GM21381 (cell line): ENCODE measurements around the gene DNM2.
"Not testable (repeated sequence)": the region's sequence is repeated elsewhere in the genome, so short reads cannot be mapped to it uniquely, and the experiment has no call there.

Experiments used
- ATAC-seq: cut with Tn5 transposase; IDR thresholded peaks from one replicate; pipeline ENCODE4 v1.9.1; 2021; ENCODE audit warnings: mild to moderate bottlenecking, moderate library complexity; ENCODE audit not compliant: unreplicated experiment

Gene DNM2

DNA sequence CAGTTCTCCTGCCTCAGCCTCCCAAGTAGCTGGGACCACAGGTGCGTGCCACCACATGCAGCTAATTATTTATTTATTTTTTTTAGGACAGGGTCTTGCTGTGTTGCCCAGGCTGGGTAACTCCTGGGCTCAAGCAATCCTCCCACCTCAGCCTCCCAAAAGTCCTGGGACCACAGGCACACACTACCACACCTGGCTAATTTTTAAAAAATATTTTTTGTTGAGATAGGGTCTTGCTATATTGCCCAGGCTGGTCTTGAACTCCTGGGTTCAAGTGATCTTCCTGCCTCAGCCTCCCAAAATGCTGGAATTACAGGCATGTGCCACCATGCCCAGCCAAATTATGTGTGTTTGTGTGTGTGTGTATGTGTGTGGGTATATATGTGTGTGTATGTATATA is 139.0 kb downstream of the DNM2 start:
- ATAC-seq: not testable (repeated sequence)

DNA sequence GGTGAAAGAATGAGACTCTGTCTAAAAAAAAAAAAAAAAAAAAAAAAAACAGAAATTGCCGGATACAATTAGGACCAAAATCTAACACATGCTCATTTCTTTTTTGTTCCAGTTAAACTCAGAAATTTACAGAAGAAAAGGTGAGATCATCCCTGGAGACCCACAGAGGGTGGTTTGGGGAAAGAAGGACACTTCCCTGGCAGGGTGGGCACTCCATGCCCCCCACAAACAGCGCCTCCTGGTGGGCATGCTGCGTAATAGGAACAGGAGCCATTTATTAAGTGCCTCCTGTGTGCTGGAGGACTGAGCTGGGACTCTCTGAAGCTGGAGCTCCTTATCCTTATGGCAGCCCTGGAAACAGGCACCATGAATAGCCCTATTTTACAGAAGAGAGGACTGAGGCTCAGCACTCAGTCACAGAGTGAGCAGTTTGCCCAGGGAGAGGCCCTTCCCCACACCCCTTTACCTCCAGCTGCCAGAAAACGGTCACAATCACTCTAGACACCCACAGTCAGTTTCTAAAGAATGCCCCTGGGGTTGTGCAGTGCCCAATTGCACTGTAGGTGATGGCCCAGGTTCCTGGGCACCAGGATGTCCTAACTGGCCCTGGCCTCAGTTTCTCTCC is 140.4 kb downstream of the DNM2 start:
- no peak for ATAC-seq

DNA sequence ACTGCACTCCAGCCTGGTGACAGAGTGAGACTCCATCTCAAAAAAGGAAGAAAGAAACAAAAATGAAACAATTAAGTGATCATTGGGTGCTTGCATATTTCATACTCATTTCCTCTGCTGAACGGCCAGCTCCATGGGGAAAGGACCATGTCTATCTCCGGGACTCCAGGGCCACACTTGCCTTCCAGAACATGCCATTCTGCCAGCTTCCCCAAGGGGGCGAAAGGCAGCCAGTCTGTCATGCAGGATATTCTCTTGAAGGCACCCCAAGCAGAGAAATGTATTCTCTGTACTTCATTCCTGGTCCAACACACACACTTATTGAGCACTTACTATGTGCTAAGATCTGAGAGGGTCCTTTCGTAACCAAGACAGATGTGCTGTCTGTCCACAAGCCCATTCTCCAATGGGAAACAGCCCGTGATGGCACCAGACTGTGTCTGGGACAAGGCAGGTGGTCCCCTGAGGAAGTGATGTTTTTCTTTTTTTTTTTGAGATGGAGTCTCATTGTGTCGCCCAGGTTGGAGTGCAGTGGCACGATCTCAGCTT is 143.3 kb downstream of the DNM2 start:
- ATAC-seq: no peak

DNA sequence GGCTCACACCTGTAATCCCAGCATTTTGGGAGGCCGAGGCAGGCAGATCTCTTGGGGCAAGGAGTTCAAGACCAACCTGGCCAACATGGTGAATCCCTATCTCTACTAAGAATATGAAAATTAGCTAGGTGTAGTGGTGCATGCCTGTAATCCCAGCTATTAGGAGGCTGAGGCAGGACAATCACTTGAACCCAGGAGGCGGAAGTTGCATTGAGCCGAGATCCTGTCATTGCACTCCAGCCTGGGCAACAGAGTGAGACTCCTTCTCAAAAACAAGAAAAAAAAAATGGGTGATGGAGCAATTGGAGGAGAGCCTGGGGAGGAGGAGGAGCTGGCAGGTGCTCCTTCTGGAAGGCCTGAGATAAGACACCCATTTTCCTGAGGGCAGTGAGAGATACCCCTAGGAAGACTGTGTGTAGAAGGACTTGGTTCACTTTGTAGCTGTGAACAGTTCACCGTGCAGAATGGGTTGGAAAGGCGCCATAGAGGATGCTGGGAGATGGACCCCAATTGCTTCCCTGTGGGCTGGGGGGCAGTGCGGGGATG is 144.8 kb downstream of the DNM2 start:
- ATAC-seq: no peak

DNA sequence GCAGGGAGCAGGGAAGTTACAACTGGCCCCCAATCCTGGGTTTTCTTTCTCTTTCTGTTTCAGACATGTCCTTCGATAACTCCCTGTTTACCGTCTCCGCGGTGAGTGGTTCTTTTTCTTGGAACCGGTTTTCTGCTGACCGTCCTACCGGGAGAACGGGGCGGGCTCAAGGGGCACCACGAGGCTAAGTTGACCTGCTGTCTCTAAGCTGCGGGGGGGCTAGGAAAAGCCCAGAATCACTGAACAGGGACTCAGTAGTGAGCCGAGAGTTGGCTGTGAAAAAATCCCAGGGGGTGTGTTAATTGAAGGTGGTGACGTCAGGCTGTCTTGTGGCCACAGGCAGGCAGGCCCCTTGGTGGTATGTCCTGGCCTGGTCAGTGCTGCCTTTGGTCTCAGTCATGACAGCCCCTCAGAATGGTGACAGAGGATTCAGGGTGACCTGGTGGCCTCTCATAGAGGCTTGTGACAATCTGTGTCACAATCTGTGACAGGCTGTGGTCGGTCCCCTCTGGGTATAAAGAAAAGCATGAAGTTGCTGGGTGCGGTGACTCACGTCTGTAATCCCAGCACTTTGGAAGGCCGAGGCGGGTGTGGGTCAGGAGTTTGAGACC is 145.3 kb downstream of the DNM2 start:
- ATAC-seq: no peak

DNA sequence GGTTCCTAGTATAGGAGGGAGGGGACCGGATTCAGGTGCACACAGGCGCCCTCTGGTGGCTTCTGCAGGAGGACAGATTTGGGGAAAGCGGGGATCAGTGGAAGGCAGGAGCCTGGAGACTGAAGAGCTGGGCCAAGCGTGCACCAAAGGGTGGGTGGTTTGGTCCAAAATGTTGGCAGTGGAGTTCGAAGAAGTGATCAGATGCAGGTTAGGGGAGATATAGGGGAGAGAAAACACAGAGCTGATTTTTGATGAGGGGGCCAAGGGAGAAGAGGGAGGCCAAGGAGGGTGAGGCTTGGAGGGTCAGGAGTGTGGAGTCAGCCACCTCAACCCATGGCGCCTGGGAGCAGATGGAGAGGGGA is 146.6 kb downstream of the DNM2 start:
- no peak for ATAC-seq

DNA sequence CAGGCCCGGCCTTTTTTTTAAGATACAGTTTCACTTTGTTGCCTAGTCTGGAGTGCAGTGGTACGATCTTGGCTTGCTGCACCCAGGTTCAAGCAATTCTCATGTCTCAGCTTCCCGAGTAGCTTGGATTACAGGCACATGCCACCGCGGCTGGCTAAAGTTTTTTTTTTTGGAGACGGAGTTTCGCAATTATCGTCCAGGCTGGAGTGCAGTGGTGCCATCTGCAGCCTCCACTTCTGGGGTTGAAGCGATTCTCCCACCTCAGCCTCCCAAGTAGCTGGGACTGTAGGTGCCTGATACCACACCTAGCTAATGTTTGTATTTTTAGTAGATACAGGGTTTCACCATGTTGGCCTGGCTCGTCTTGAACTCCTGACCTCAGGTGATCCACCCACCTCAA is 148.6 kb downstream of the DNM2 start:
- ATAC-seq: no peak

DNA sequence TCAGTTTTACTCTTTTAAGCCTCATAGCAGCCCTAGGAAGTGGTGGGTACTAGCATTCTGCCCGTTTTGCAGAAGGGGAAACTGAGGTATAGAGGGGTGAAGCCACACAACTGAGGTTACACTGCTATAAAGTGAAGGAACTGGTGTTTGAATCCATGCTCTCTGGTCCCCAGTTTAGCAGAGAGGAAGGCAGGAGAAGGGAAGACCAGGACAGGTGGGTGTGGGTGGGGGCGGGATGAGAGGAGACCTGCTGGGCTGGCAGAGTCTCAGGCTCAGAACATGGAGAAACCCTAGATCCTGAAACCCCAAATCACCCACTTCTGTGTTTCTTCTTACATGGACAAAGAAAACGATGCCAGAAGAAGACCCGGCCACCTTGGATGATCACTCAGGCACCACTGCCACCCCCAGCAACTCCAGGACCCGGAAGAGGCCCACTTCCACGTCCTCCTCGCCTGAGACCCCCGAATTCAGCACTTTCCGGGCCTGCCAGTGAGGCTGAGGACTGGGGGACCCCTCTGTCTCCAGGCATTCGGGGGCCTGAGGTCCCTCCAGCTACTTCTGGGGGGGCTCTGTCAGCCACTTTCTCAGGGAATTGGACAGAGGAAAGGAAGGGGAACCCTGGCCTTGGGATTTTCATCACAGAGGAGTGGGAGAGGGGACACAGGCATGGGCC is 151.1 kb downstream of the DNM2 start:
- ATAC-seq: no peak

DNA sequence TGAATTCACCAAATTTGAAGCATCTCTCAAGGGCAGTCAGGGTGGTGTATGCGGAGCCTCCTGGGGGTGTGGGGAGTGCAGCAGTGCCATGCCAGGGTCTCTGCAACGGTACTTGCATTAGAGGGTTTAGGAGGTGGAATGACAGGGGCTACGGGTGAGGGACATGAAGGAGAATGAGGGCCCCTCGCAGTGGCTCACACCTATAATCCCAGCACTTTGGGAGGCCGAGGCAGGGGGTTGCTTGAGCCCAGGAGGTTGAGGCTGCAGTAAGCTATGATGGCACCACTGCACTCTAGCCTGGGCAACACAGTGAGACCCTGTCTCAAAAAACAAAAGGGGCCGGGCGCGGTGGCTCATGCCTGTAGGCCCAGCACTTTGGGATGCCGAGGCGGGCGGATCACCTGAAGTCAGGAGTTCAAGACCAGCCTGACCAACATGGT is 152.0 kb downstream of the DNM2 start:
- not testable (repeated sequence) for ATAC-seq

DNA sequence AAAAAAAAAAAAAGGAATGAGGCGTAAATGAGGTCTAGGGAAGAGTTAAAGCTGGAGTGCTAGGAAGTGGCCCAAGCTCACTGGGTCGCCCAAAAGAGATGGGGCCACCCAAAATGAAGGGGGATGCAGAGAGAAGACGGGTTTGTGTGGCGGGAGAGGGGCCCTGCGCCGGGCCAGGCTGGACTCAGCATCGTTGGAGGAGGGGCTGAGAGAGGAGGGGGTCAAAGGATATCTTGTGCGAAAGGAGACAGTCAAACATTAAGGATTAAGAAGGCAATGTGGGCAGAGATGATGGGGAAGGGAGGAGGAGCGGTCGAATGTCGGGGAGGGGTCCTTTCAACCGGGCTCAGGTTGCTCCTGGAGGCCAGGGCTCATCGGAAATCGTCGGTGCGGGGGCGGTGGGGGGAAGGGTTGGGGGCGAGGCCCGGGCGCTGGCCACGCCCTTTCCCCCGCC is 152.6 kb downstream of the DNM2 start:
- ATAC-seq: no peak

DNA sequence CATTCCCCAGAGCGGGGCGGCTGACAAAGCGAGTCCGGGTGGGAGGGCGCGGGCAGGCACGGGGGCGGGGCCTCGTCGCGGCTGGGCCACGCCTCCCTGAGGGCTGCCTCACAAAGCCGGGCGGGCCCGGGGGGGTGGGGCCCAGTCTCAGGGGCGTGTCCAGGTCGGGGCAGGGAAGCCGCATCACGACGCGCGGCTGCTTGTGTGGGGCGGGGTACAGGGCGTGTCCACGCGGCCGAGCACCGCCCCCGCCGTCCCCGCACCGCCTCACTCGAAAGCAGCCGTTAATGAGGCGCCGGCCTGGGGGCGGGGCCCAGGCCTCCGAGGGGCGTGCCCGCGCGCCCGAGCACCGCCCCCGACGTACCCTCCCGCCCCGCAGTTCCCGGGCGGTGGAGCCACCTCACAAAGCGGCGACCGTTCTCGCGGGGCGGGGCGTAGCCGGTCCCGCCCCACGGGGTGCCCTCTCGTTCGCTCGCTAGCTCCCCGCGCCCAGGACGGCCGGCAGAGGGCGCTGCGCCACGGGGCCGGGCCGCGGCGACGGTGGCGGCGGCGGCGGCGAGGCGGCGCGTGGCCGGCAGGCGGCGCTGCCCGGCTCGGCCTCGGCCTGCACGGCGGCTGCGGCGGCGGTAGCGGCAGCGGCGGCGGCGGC is 153.2 kb downstream of the DNM2 start, which contains the start of gene CARM1:
TSS of gene CARM1 (plus strand) at position 599 of the 649 bp plus-strand sequence. CDS start 150 bp downstream, outside the sequence.
- ATAC-seq: peak; percentile 74

DNA sequence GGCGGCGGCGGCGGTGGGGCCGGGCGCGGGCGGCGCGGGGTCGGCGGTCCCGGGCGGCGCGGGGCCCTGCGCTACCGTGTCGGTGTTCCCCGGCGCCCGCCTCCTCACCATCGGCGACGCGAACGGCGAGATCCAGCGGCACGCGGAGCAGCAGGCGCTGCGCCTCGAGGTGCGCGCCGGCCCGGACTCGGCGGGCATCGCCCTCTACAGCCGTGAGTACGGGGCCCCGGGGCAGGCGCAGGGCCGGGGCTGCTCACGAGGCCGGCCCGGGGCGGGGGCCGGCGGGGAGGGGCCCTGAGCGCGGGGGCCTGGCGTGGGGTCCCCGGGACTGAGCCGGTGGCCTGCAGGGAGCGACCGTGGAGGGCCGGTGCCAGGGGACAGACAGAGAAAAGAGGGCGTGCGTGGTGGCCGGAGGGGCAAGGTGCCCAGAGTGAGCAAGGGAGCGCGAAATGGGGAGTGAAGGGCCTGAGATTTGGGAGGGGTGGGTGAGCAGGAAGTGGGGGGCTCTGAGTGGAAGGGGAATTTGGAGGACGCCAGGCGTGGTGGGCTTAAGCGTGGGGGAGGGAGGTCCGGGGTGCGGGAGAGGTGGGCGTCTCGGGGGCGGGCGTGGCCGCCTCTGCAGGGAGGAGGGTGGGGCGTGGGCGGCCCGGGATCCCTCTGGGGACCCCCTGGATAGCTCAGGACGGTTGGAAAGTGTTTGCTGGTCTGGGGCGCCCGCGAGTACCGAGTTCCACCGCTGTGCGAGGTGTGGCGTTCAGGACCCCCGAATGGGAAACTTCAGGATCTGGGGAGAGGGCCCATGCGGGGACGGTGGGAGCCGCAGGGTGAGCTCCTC is 154.0 kb downstream of the DNM2 start:
- ATAC-seq: peak; percentile 8

DNA sequence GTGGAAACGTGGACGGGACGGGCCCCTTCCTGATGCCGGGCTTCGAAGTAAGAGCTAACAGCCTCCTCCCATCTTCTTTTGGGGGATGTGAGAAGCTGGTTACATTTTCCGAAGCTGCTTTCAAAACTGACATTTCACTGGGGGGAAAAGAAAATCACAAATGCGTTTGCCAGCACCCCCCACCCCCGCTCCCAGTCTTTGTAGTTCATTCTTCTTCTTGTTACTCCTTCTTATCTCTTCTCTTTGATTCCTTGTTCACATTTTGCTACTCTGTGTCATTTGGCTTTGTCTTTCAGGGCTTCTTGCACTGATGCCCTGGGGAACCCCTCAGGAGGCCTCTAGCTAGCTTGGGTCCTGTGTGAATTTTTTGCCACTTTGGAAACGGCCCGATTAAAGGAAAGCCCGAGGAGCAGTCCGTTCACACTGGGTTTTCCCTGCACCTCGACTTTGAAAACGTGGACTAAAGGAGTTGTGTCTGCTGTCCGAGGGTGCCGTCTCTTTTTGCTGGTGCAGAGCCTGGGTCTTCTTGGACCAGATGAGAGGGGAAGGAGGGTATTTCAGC is 154.7 kb downstream of the DNM2 start:
- ATAC-seq: no peak

DNA sequence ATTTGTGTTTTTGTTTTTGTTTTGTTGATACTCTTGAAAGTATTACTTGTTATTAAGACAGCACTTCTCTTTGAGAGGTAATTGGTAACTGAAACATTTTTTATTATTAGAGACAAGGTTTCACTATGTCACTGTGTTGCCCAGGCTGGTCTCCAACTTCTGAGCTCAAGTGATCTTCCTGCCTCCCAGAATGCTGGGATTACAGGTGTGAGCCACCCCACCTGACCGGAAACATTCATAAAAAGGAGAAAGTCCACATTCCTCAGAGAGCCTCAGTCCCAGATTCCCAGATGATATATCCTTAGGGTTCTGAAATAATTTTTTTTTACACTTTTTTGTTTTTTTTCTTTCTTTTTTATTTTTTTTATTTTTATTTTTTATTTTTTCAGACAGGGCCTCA is 156.1 kb downstream of the DNM2 start:
- no peak for ATAC-seq

DNA sequence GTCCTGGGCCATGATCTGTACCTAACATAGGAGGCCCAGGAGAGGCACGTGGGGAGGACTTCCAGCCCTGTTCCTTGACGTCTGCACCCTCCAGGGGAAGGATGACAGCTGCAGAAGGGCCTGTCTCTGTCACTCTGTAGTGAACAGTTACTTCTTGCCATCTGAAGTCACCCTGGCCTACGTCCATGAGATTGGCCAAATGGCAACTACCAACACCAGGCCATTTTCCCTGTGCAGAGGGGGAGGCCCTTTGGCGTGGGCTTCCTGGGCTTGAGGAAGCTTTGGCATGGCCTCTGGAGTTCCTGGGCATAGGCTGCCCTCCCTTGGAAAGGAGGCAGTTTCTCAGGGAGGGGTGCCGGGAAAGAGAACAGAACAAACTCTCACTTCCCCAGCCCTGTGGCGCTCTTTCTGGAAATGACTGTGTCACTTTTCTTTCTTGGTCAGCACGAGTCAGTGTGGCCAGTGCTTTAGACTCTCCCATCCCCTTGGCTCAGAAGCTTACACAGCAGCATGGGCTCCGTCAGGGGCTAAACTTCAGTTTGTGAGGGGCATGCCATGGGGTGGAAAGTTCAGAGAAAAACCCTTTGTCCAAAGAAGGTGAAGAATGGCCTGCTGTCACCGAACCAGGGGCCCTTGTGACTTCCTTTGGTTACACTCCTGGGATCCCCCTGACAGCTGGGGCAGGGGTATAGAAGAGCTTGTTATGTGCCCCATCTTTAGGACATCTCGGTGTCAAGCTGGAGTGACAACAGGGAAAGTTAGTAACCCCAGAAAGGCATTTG is 158.8 kb downstream of the DNM2 start:
- peak; percentile 46 for ATAC-seq

DNA sequence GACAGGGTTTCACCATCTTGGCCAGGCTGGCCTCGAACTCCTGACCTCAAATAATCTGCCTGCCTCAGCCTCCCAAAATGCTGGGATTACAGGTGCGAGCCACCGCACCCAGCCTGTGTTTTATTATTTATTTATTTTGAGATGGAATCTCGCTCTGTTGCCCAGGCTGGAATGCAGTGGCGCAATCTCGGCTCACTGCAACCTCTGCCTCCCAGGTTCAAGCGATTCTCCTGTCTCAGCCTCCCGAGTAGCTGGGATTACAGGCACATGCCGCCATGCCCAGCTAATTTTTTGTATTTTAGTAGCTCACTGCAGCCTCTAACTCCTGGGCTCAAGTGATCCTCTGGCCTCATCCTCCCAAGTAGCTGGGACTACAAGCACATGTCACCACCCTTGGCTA is 159.7 kb downstream of the DNM2 start:
- ATAC-seq: not testable (repeated sequence)

DNA sequence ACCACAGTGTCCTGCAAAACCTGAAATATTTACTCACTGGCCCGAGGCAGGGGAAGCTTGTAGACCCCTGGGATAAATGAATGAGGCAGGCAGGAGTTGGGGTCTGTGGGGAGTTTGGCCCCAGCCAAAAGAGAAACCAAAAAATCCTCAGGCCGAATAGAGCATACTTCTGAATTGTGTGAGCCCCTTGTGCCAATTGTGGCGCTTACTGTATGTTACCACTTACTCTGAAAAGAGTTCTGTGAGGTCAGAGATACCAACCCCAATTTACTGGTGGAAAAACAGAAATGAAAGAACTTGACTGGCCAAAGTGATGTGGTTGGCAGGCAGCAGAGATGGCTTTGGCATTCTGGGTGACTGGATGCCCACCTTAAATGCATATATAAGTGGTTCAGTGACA is 160.4 kb downstream of the DNM2 start:
- no peak for ATAC-seq
